GM18505 (cell line): Measurements from ENCODE around the gene PIANP.
A peak's percentile ranks its signal among the peaks of the same experiment; 100 is the strongest.

Experiments used
- ATAC-seq: cut with Tn5 transposase; IDR thresholded peaks from one replicate; pipeline ENCODE4 v1.9.1; 2021; ENCODE audit not compliant: unreplicated experiment
- POLR2A ChIP-seq: IDR thresholded peaks from 4 replicates; pipeline ENCODE4 v1.6.1; 2011; ENCODE audit warnings: borderline replicate concordance; ENCODE audit not compliant: insufficient read depth, insufficient read length; ENCODE audit errors: extremely low read depth

The PIANP gene

GRCh38 chr12:6672143-6672542 is 28.5 kb downstream of the PIANP start:
- no peak for ATAC-seq
- TF ChIP-seq POLR2A = no peak

DNA sequence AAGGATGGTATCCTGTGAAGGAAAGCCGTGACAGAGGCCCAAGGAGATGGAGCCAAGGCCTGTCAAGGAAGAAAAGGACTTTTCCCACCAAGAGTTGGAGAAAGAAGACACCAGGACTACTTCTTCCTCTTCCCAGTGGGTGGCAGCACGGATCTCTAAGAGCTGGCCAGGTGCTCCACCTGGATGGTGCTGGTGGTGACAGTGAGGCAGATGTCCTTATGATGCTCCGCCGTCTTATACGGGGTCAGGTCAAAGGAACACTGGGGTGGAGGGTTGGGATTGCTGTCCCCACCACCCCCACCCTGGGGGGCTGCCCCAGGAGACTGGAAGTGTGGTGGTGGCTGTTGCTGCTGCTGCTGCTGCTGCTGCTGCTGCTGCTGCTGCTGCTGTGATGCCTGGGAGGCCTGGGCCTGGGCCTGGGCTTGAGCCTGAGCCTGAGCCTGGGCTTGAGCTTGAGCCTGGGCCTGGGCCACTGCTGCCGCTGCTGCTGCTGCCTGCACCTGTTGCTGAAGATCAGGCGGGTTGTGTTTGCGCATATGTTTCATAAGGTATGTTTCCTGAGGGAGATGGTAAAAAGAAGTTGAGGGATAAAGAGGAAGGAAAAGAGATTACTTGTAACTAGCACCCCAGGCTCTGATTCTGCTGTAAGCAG is 32.9 kb downstream of the PIANP start:
- no peak for TF ChIP-seq POLR2A
- no peak for ATAC-seq

DNA sequence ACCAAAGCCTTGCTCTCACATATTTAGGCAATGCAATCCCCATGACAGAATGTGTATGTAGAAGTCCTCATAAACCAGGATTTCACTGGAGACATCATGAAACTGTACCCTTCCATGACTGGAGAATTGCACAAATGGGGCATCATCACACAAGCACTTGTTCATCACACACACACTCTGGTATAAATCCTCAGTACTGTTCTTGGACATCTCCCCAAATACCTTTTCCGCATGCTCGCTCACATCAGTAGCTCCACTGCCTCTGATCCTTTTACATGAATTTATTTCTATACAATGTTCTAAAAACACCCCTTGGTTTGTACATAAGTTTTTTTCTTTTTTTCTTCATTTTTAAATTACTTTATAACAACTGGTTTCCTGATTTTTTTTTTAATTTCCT is 34.4 kb downstream of the PIANP start:
- no peak for TF ChIP-seq POLR2A
- ATAC-seq = no peak

DNA sequence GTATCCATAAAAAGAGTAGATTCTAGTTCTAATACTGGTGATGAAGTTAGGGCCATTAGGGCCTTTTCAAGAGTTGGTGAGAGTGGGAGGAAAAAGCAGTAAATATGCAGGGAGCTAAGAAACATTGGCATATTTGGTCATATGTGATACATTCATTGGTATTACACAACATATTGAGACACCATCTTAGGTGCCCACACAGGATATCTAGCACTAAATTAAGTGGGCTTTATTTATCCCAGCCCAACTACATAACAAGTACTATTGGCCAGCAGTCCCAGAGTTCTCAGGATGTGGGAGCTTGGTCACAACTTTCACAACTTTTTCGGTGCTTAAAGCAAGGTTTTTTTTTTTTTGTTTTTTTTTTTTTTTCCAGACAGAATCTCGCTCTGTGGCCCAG is 35.7 kb downstream of the PIANP start:
- no peak for ATAC-seq
- TF ChIP-seq POLR2A = no peak

GRCh38 chr12:6662906-6663742 is 37.5 kb downstream of the PIANP start, which contains the start of gene ING4:
Gene ING4, minus strand, starts transcription at chr12:6663119. Its CDS starts 18 bp downstream, at chr12:6663101.
- peak; percentile 97 for ATAC-seq
- TF ChIP-seq POLR2A = peak; percentile 69

DNA sequence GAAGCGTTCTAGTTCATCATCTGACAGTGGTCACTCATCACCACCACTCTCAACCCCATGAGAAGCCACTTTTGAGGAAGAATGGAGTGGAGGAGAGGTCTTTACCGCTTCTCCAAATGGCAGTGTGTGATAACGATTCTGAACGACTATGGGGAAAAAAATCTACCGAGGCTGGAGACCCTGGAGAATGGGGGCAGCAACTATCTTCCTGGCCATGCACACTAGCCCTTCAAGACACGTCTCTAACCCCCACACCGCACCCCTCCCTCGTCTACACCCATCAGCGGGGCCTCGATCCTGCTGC is 38.1 kb downstream of the PIANP start:
- peak; percentile 26 for ATAC-seq
- no peak for TF ChIP-seq POLR2A

- TF ChIP-seq POLR2A = no peak
- no peak for ATAC-seq
Measured at GRCh38 chr12:6653987-6654386, 46.6 kb downstream of the PIANP start.

DNA sequence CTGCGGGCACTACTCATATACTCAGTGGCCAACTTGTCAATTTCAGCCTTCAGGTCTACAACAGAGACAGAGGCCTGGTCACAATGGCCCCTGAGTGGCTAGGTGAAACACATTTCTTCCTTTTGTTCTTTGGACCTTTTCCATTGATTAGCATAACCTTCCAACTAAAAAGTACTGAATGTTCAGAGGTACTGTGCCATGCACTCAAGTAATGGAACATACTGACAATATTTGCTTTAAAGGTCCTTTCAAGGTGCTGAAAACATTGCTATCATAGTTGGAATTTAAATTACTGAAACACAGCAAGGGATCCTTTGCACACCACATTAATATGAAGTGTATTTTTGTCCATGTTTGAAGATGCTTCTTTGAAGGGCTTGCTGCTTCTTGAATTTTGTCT is 47.3 kb downstream of the PIANP start:
- no peak for ATAC-seq
- no peak for TF ChIP-seq POLR2A

DNA sequence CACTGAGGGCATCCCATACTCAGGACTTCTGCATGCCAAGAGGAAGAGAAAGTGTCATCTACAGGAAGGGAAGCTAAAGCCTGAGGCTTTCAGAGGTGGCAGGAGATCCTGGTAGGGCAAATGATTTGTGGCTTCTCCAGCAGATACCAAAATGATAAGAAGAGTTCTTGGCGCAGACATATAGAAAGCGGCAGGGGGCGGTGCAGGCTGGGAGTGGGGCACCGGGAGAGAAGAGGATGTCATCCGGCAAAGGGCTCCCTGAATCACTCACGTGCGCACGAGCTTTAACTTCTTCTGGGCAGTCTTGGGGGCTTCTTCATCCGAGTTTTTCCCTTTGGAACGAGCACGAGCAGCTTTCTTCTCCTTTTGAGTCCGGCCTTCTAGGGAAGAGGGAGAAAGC is 48.2 kb downstream of the PIANP start:
- ATAC-seq = no peak

DNA sequence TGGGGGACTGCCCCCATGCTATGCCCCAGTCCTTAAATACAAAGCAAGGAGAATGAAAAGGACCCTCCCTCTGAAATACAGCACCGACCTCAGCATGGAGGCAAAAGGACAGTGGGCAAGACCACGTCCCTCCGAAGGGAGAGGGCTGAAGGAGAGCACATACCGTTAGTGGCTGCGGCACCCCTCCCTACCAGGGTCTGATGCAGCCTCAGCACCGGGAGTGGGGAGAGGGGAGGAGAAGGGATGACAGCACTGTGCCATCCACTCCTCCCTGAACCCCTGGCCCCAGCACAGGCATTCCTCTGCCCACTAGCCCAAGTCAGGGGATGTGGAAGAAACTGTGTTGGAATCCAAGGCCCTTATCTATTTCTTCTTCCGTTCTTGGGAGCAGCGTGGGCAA is 49.8 kb downstream of the PIANP start:
- TF ChIP-seq POLR2A = no peak
- ATAC-seq = no peak

More for the DNA sequence above, 48.2 kb downstream of the PIANP start:
- no peak for TF ChIP-seq POLR2A

DNA sequence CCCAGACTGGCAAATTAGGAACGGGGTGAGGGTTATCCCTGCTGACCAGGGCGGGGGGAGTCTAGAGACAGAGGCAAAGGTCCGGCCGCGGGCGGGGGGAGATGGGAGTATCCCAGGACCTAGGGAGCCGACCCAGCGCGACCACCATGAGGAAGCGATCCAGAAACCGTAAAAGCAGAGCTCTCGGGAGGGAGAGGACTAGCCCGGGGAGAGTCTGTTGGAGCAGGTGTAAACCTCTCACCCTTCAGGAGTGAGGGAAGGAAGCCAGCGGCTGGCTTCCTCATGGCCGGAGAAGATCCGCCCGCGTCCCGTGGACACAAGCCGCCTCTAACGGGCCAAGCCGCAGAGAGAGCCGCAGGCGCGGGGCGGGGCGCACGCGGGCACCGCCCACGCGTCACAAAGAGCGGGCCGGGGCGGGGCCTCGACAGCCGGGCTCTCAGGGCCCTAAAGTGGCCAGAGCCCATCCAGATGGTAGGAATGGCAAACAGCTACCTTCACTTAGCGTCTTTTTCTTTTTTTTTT is 53.5 kb downstream of the PIANP start, which contains the start of gene ACRBP:
TSS of gene ACRBP (minus strand) at position 350 of the 522 bp plus-strand sequence. CDS start at position 284, 66 bp downstream.
- ATAC-seq = no peak
- TF ChIP-seq POLR2A = peak; percentile 73

DNA sequence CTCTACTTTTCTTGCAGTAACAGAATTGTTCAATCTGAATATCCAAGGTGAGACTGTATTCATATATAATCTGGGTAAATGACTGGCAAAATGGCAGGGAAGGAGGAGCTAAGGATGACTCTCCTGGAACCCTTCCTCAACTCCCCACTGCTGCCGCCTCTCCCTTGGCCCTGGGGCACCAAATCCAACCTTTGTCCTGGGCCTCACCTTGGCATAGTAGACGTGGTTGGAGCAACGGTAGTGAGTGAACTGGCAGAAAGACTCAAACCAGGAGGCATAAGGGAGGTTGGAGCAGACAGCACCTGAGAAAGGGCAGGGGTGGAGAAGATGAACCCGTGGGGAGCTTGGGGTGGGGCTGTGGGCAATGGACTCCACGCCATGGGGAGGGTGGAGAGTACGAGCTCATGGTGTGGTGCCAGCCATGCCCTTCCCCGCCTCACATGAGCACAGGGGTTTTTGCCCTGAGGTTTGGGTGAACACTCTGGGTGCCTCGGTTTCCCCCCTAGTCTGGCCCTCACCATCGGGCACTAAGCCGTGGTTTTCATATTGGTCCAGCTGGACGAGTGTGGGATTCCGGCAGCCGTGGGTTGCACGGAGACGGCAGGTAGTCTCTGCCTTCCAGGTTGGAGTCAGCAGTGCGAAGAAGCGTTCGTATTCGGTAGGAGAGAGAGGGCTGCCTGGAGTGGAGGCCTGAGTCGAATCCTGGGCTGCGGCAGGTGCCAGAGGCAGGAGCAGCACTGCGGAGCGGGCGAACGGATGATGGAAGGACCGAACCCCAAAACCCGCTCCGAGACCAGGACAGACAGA is 54.1 kb downstream of the PIANP start:
- ATAC-seq = no peak
- no peak for TF ChIP-seq POLR2A

GRCh38 chr12:6644903-6645302 is 55.7 kb downstream of the PIANP start:
- TF ChIP-seq POLR2A = no peak
- ATAC-seq = no peak
